ENCODE data around the gene SLC66A1.
A peak's percentile ranks its signal among the peaks of the same experiment; 100 is the strongest.

SLC66A1 gene

GRCh38 chr1:19326748-19327065 lies 14.6 kb downstream of the SLC66A1 start:
- no peak for DNase-seq

- no peak for DNase-seq
Measured at GRCh38 chr1:19327301-19327700, 15.2 kb downstream of the SLC66A1 start.

- DNase-seq, result no peak
Measured at GRCh38 chr1:19327736-19328135, 15.6 kb downstream of the SLC66A1 start.

- DNase-seq, result no peak
Measured at GRCh38 chr1:19328486-19328885, 16.4 kb downstream of the SLC66A1 start.

GRCh38 chr1:19329188-19329587 lies 17.1 kb downstream of the SLC66A1 start:
- DNase-seq, result no peak

- no peak for DNase-seq
Measured at GRCh38 chr1:19329611-19330010, 17.5 kb downstream of the SLC66A1 start.

- no peak for DNase-seq
Measured at GRCh38 chr1:19330449-19331135, 18.5 kb downstream of the SLC66A1 start.

GRCh38 chr1:19331262-19331878 lies 19.2 kb downstream of the SLC66A1 start:
- DNase-seq, result no peak

- no peak for DNase-seq
Measured at GRCh38 chr1:19332832-19333231, 20.7 kb downstream of the SLC66A1 start.

- DNase-seq, result no peak
Measured at GRCh38 chr1:19333587-19334354, 21.6 kb downstream of the SLC66A1 start.

- peak in 1 of 4 experiments; percentile 19 for DNase-seq
Measured at GRCh38 chr1:19336543-19336942, 24.4 kb downstream of the SLC66A1 start.

GRCh38 chr1:19337289-19337688 lies 25.2 kb downstream of the SLC66A1 start:
- no peak for DNase-seq

GRCh38 chr1:19338323-19338762 lies 26.2 kb downstream of the SLC66A1 start:
- no peak for DNase-seq

GRCh38 chr1:19339214-19339861 lies 27.2 kb downstream of the SLC66A1 start:
- no peak for DNase-seq

GRCh38 chr1:19340387-19340937 lies 28.3 kb downstream of the SLC66A1 start:
- no peak for DNase-seq

- DNase-seq, result peak; percentile 41 to 64 (median 53)
Measured at GRCh38 chr1:19341201-19342061, 29.3 kb downstream of the SLC66A1 start.

- no peak for DNase-seq
Measured at GRCh38 chr1:19342062-19342750, 30.1 kb downstream of the SLC66A1 start.

GRCh38 chr1:19342894-19343616 lies 30.9 kb downstream of the SLC66A1 start:
- DNase-seq, result no peak

GRCh38 chr1:19343617-19344350 lies 31.7 kb downstream of the SLC66A1 start:
- no peak for DNase-seq

GRCh38 chr1:19344372-19344810 lies 32.3 kb downstream of the SLC66A1 start:
- peak in 3 of 4 experiments; percentile 9 to 11 (median 11) for DNase-seq

Measured in activated CD4-positive, CD25-positive, alpha-beta regulatory T cell (primary cell).